Right renal cortex interstitium (tissue), 3 donors: ENCODE measurements around the gene MRPS21. TPM values are rescaled to one million over a fixed set of nuclear protein-coding genes. Genes with fewer than 3 reads are reported as not detected.

Source experiments
- polyA plus RNA-seq, 3 donors: library from polyadenylated mRNA; unstranded; fragments of 120-200 nt; gene quantifications; one replicate each; pipeline ENCODE4 v1.2.1, GENCODE V29; 2013; ENCODE audit not compliant: insufficient read length in 3 of 3

The MRPS21 gene
- polyA plus RNA-seq, 3 donors: 83.6 to 91.3 (median 86.7) TPM

Other genes starting within 250 kb of the MRPS21 start
- gene VPS45, start 226.1 kb upstream of the MRPS21 start, polyA plus RNA-seq: 10 to 100 TPM; 69.0 to 79.6 (median 76.1) TPM
- 10 to 100 TPM; 45.6 to 47.6 (median 47.4) TPM for gene PLEKHO1, start 143.9 kb upstream of the MRPS21 start, polyA plus RNA-seq
- 100 to 1,000 TPM; 113 to 154 (median 134) TPM for gene ANP32E, start 57.7 kb upstream of the MRPS21 start, polyA plus RNA-seq
- 10 to 100 TPM in 1 of 3 donors, 1 to 10 TPM in 2; 6.8 to 10.5 (median 9.0) TPM for gene CA14, start 36.1 kb upstream of the MRPS21 start, polyA plus RNA-seq
- gene APH1A, start 24.8 kb upstream of the MRPS21 start, polyA plus RNA-seq: 100 to 1,000 TPM; 193 to 204 (median 203) TPM
- 10 to 100 TPM; 53.9 to 64.4 (median 61.7) TPM for gene C1orf54, start 21.1 kb upstream of the MRPS21 start, polyA plus RNA-seq
- 1 to 10 TPM; 7.1 to 8.3 (median 7.6) TPM for gene CIART, start 11.3 kb upstream of the MRPS21 start, polyA plus RNA-seq
- gene PRPF3, start 27.7 kb downstream of the MRPS21 start, polyA plus RNA-seq: 10 to 100 TPM; 59.9 to 64.2 (median 63.7) TPM
- 10 to 100 TPM; 46.9 to 55.5 (median 50.2) TPM for gene RPRD2, start 70.3 kb downstream of the MRPS21 start, polyA plus RNA-seq
- 10 to 100 TPM; 19.7 to 25.4 (median 23.1) TPM for gene TARS2, start 193.6 kb downstream of the MRPS21 start, polyA plus RNA-seq
- gene ECM1, start 214.2 kb downstream of the MRPS21 start, polyA plus RNA-seq: 10 to 100 TPM; 10.9 to 15.7 (median 11.9) TPM
- gene FALEC, start 221.9 kb downstream of the MRPS21 start, polyA plus RNA-seq: under 1 TPM in 2 of 3 donors, not detected in 1; 0.40 to 0.44 TPM